GM12878 (cell line): Measurements from ENCODE around the gene SFI1. TPM values are rescaled to one million over a fixed set of nuclear protein-coding genes. Genes with fewer than 3 reads are reported as not detected.
A peak's percentile ranks its signal among the peaks of the same experiment; 100 is the strongest.
"Not testable (repeated sequence)": the region's sequence is repeated elsewhere in the genome, so short reads cannot be mapped to it uniquely, and the experiment has no call there.

ENCODE experiments used
- ATAC-seq: fragments of 200-7000 bp; cut with Tn5 transposase; 3 replicates; pipeline ENCODE4 v1.9.1; 2020; ENCODE audit warnings: mild to moderate bottlenecking, moderate library complexity
- BruUV-seq: library from RNA; stranded (reverse); fragments of 400-500 nt; replicated peaks from 2 replicates; lab custom pipeline; 2021; lab: Mats Ljungman, UMichigan
- CTCF ChIA-PET: fragments of 300-600 bp; sonication (Branson Sonifier 250); formaldehyde crosslinking; extraction: SDS; loops from one replicate; lab custom pipeline; 2021; ENCODE audit warnings: inconsistent platforms; lab: Yijun Ruan, JAX
- POLR2A ChIA-PET: fragments of 350-600 bp; formaldehyde crosslinking; extraction: SDS; loops from one replicate; lab custom pipeline; 2021; ENCODE audit warnings: inconsistent platforms; lab: Charles Lee
- RAD21 ChIA-PET: fragments of 300-600 bp; sonication (Branson Sonifier 250); formaldehyde crosslinking; loops from one replicate; lab custom pipeline; 2023; ENCODE audit warnings: antibody characterized with exemption; ENCODE audit not compliant: unreplicated experiment; lab: Charles Lee
- SMC1A ChIA-PET: fragments of 300-600 bp; sonication (Branson Sonifier 250); formaldehyde crosslinking; loops from one replicate; lab custom pipeline; 2023; ENCODE audit not compliant: unreplicated experiment, uncharacterized antibody; lab: Charles Lee
- DNase-seq: peaks from one replicate; pipeline ENCODE4 v3.0.0-alpha.2; 2011; ENCODE audit warnings: low read depth, low spot score
- FAIRE-seq: peaks from 3 replicates; lab custom pipeline; 2011; peaks lifted over from hg19 to GRCh38; lab: Jason Lieb, UNC
- H2AFZ ChIP-seq: 2 replicates; pipeline ENCODE4 v1.6.0; 2011; ENCODE audit warnings: low read depth, low read length, control low read depth; ENCODE audit not compliant: control insufficient read depth
- H3K27ac ChIP-seq: 2 replicates; pipeline ENCODE4 v1.5.1; 2011; ENCODE audit warnings: control low read depth; ENCODE audit not compliant: control insufficient read depth, insufficient read depth
- H3K27me3 ChIP-seq, 2 experiments: replicated peaks in 1 of 2; 2 replicates each; pipeline versions ENCODE4 v1.6.0 to v1.6.1; 2011; ENCODE audit warnings: low read length in 1 of 2; ENCODE audit not compliant: control insufficient read depth in 2 of 2, insufficient read depth in 2 of 2
- H3K36me3 ChIP-seq, 2 experiments: 2 replicates each; pipeline ENCODE4 v1.5.1; 2011; ENCODE audit warnings: low read length in 1 of 2; ENCODE audit not compliant: control insufficient read depth in 2 of 2, insufficient read depth in 2 of 2
- H3K4me1 ChIP-seq: 2 replicates; pipeline ENCODE4 v1.6.1; 2011; ENCODE audit warnings: mild to moderate bottlenecking, low read length, moderate library complexity, mixed read lengths; ENCODE audit not compliant: control insufficient read depth, insufficient read depth
- H3K4me2 ChIP-seq: 2 replicates; pipeline ENCODE4 v1.6.0; 2011; ENCODE audit warnings: control low read depth; ENCODE audit not compliant: control insufficient read depth, insufficient read depth
- H3K4me3 ChIP-seq: fragments of 200-600 bp; sonication (generic); 2 replicates; pipeline ENCODE4 v1.5.1; 2016
- H3K79me2 ChIP-seq: 2 replicates; pipeline ENCODE4 v1.6.0; 2011; ENCODE audit warnings: low read length; ENCODE audit not compliant: control insufficient read depth, insufficient read depth
- H3K9ac ChIP-seq: 2 replicates; pipeline ENCODE4 v1.8.0; 2011; ENCODE audit warnings: low read length, control low read depth, mixed read lengths; ENCODE audit not compliant: control insufficient read depth, insufficient read depth
- H3K9me3 ChIP-seq: replicated peaks from 3 replicates; pipeline ENCODE4 v1.5.1; 2011; ENCODE audit warnings: mild to moderate bottlenecking, low read length; ENCODE audit not compliant: control insufficient read depth, insufficient read depth
- H4K20me1 ChIP-seq: 2 replicates; pipeline ENCODE4 v1.6.0; 2011; ENCODE audit not compliant: control insufficient read depth, insufficient read depth
- BHLHE40 ChIP-seq, 2 experiments: fragments of 450-650 bp in 1 of 2; IDR thresholded peaks; 2 replicates each; pipeline ENCODE4 v1.6.1; 2011 to 2017; ENCODE audit warnings: low read depth in 2 of 2, borderline replicate concordance in 1 of 2, improper control_type of control experiment in 1 of 2, low read length in 1 of 2, mild to moderate bottlenecking in 1 of 2
- CEBPB ChIP-seq, 2 experiments: fragments of 150-350 bp in 1 of 2; IDR thresholded peaks; 2 replicates each; pipeline ENCODE4 v1.6.1; 2012 to 2014; ENCODE audit warnings: low read depth in 2 of 2, low read length in 2 of 2, borderline replicate concordance in 1 of 2, inconsistent platforms in 1 of 2
- EED ChIP-seq: sonication (generic); IDR thresholded peaks from 2 replicates; pipeline ENCODE4 v1.6.1; 2016; ENCODE audit warnings: antibody characterized with exemption, low read depth
- IKZF2 ChIP-seq, 2 experiments: fragments of 450-650 bp; IDR thresholded peaks; 2 replicates each; pipeline ENCODE4 v1.6.1; 2017; ENCODE audit warnings: mild to moderate bottlenecking in 2 of 2, moderate library complexity in 2 of 2
- JUNB ChIP-seq: IDR thresholded peaks from 2 replicates; pipeline ENCODE4 v1.6.1; 2016; ENCODE audit warnings: antibody characterized with exemption, mild to moderate bottlenecking
- KAT2A ChIP-seq: conservative IDR thresholded peaks from 2 replicates; pipeline ENCODE4 v1.6.1; 2011; ENCODE audit warnings: low read depth, low read length; ENCODE audit not compliant: control insufficient read depth
- KLF5 ChIP-seq: fragments of 450-650 bp; IDR thresholded peaks from 2 replicates; pipeline ENCODE4 v1.6.1; 2014; ENCODE audit warnings: mild to moderate bottlenecking; ENCODE audit not compliant: partially characterized antibody
- MEF2A ChIP-seq: IDR thresholded peaks from 2 replicates; pipeline ENCODE4 v1.6.1; 2011; ENCODE audit warnings: low read depth, mild to moderate bottlenecking, low read length, moderate library complexity; ENCODE audit not compliant: insufficient read depth
- MYB ChIP-seq: fragments of 150-350 bp; IDR thresholded peaks from 2 replicates; pipeline ENCODE4 v1.6.1; 2014; ENCODE audit warnings: mild to moderate bottlenecking, low read depth, low read length, borderline replicate concordance
- NFXL1 ChIP-seq: fragments of 450-650 bp; IDR thresholded peaks from 2 replicates; pipeline ENCODE4 v1.6.1; 2017; ENCODE audit warnings: antibody characterized with exemption, mild to moderate bottlenecking, borderline replicate concordance
- NR2F1 ChIP-seq: fragments of 450-650 bp; conservative IDR thresholded peaks from 2 replicates; pipeline ENCODE4 v1.6.1; 2017; ENCODE audit warnings: mild to moderate bottlenecking
- POLR2A ChIP-seq: IDR thresholded peaks from 2 replicates; pipeline ENCODE4 v1.6.1; 2011; ENCODE audit warnings: low read depth, mild to moderate bottlenecking, low read length
- POU2F2 ChIP-seq: IDR thresholded peaks from 3 replicates; pipeline ENCODE4 v1.6.1; 2011; ENCODE audit warnings: low read depth, mild to moderate bottlenecking, low read length, borderline replicate concordance
- RAD21 ChIP-seq: IDR thresholded peaks from 2 replicates; pipeline ENCODE4 v1.6.1; 2011; ENCODE audit warnings: mild to moderate bottlenecking, low read depth, low read length, moderate library complexity; ENCODE audit not compliant: insufficient read depth
- RUNX3 ChIP-seq: IDR thresholded peaks from 2 replicates; pipeline ENCODE4 v1.6.1; 2012; ENCODE audit warnings: low read length, inconsistent platforms
- SIN3A ChIP-seq: IDR thresholded peaks from 2 replicates; pipeline ENCODE4 v1.6.1; 2012; ENCODE audit warnings: low read depth, low read length, improper control_type of control experiment
- STAT3 ChIP-seq: IDR thresholded peaks from 2 replicates; pipeline ENCODE4 v1.6.1; 2011; ENCODE audit warnings: low read depth, low read length, improper control_type of control experiment
- WRNIP1 ChIP-seq: IDR thresholded peaks from 2 replicates; pipeline ENCODE4 v1.6.1; 2011; ENCODE audit warnings: low read depth, low read length, improper control_type of control experiment, borderline replicate concordance
- ZNF274 ChIP-seq: IDR thresholded peaks from one replicate; pipeline ENCODE4 v1.8.0; 2011; ENCODE audit not compliant: insufficient read length, insufficient read depth
- ZZZ3 ChIP-seq: IDR thresholded peaks from 2 replicates; pipeline ENCODE4 v1.6.1; 2011; ENCODE audit warnings: low read depth; ENCODE audit not compliant: control insufficient read depth, insufficient read length
- WGBS: methylation state at CpG from one replicate; pipeline ENCODE4 v1.1.6; 2016; ENCODE audit warnings: low lambda C conversion rate; ENCODE audit not compliant: insufficient replicate concordance, insufficient coverage; ENCODE audit errors: missing lambda C conversion rate; 5-methylcytosine and 5-hydroxymethylcytosine counted together
- in situ Hi-C: fragments of 300-500 bp; cut with MboI; formaldehyde crosslinking; loops from 9 replicates; pipeline ENCODE4 v1.14.3; 2018; ENCODE audit warnings: mixed read lengths
- intact Hi-C: fragments of 100-400 bp; cut with micrococcal nuclease; formaldehyde crosslinking; loops from one replicate; pipeline ENCODE4 v1.14.2; 2022; ENCODE audit not compliant: unreplicated experiment
- polyA plus RNA-seq, 11 experiments: library from polyadenylated mRNA; depleted of rRNA in 4 of 11; unstranded in 6 of 11; stranded (reverse) in 5 of 11; fragments of >200 nt; fragmentation: Nextera tagmentation in 4 of 11; fragmentation: Illumina TruSeq in 1 of 11; extraction: Ambion mirVana in 4 of 11; extraction: Trizol in 1 of 11; gene quantifications; 1 replicate in 1 of 11; 2 replicates in 10 of 11; pipeline versions ENCODE4 v1.2.1 to v1.2.3, GENCODE V29; 2011 to 2016; ENCODE audit warnings: inconsistent platforms in 2 of 11, missing spikeins in 2 of 11, low read depth in 1 of 11
- total RNA-seq, 4 experiments: library from RNA; depleted of rRNA in 3 of 4; stranded (reverse); fragments of >200 nt in 3 of 4; fragmentation: Illumina TruSeq in 1 of 4; extraction: Trizol in 1 of 4; gene quantifications; 2 replicates each; pipeline versions ENCODE4 v1.2.1 to v1.2.3, GENCODE V29; 2013 to 2021

SFI1 gene
- total and polyA plus RNA-seq, 10 of the 15 experiments (the other 5 are each of a cell fraction or from before 2014, with no cell fraction given), result 6.3 to 70.1 (median 30.4) TPM

- H3K27ac ChIP-seq, H3K27me3 ChIP-seq, RAD21 ChIA-PET, ATAC-seq, H3K9me3 ChIP-seq, DNase-seq, H2AFZ ChIP-seq, H3K4me1 ChIP-seq, intact Hi-C loops, in situ Hi-C loops, H3K4me3 ChIP-seq, CTCF ChIA-PET, FAIRE-seq, H3K9ac ChIP-seq, H4K20me1 ChIP-seq, BruUV-seq, H3K4me2 ChIP-seq, SMC1A ChIA-PET: not testable (repeated sequence)
- H3K36me3 ChIP-seq, result peaks cover 3 to 14% of the 10 kb centered on the region in 2 experiments
- POLR2A ChIA-PET, result interaction anchor here (0.7 to 4.3 kb wide), 3 partner anchors 9 to 16 kb away, joined by 3 to 19 read pairs (median 3); no protein-coding TSS in a partner anchor
- peaks cover 17% of the 10 kb centered on the region for H3K79me2 ChIP-seq
- WGBS, result 82% methylated on average over 5 of the region's 5 CpGs
- TF ChIP-seq POU2F2 (peak; percentile 48; the same call in 1 of the 3 replicates), RUNX3 (peak; percentile 59)
These were observed 27.8 kb downstream of the SFI1 start for GRCh38 chr22:31524132-31524531.

GRCh38 chr22:31526270-31526669 is 29.9 kb downstream of the SFI1 start:
- ChIA-PET RAD21 (interaction anchor here (1.0 to 1.2 kb wide), 2 partner anchors 11 to 29 kb away, joined by 3 read pairs; no protein-coding TSS in a partner anchor), CTCF (interaction anchor here (1.1 kb wide), 1 partner anchor 108 kb away, joined by 3 read pairs; no protein-coding TSS in a partner anchor), POLR2A (interaction anchor here (0.6 to 4.3 kb wide), 3 partner anchors 7 to 125 kb away, joined by 3 to 19 read pairs (median 5); no protein-coding TSS in a partner anchor), SMC1A (interaction anchor here (1.6 kb wide), 1 partner anchor 9 kb away, joined by 5 read pairs; no protein-coding TSS in a partner anchor)
- DNase-seq (no peak), ATAC-seq (peak; percentile 25; the same call in 2 of the 3 replicates), FAIRE-seq (peak; percentile 27)
- Histone ChIP-seq H3K9ac (no peak overlapping the region), H3K9me3 (peaks cover 4% of the 10 kb centered on the region; the same call in 2 of the 3 replicates), H3K4me1 (no peaks in the 10 kb centered on the region), H2AFZ (no peak overlapping the region; the same call in 1 of the 2 replicates), H3K36me3 (peaks cover 3 to 16% of the 10 kb centered on the region in 2 experiments), H3K27ac (peak overlapping the region; percentile 37; the same call in 1 of the 2 replicates), H3K4me3 (no peak overlapping the region), H4K20me1 (no peaks in the 10 kb centered on the region), H3K4me2 (no peak overlapping the region), H3K27me3 (no peaks in the 10 kb centered on the region), H3K79me2 (peaks cover 12% of the 10 kb centered on the region)
- TF ChIP-seq CEBPB (IDR thresholded peaks at IDR 0.05; ENCODE audit: borderline replicate concordance in 1 of 2, low read depth in 2 of 2, low read length in 2 of 2) (no peak), NFXL1 (no peak), ZZZ3 (no peak), SIN3A (no peak), JUNB (no peak), ZNF274 (no peak), BHLHE40 (IDR thresholded peaks at IDR 0.05; ENCODE audit: borderline replicate concordance in 1 of 2, low read depth in 2 of 2, low read length in 1 of 2) (no peak), STAT3 (no peak), NR2F1 (no peak), KLF5 (no peak), KAT2A (no peak), POLR2A (no peak), IKZF2 (IDR thresholded peaks at IDR 0.05) (no peak), WRNIP1 (no peak), MEF2A (no peak), RAD21 (no peak), EED (no peak), MYB (no peak)
- in situ Hi-C loops (no loop called here), intact Hi-C loops (no loop called here)
- 59% methylated on average over 7 of the region's 7 CpGs for WGBS
- BruUV-seq, result no TSS peak
